Measurements from ENCODE around the gene OR4B1.

Gene OR4B1

GRCh38 chr11:48263423-48263911 is 46.9 kb downstream of the OR4B1 start, which contains the start of gene OR4X1:
OR4X1 (plus strand) TSS chr11:48263861; CDS start chr11:48263861, 0 bp downstream.
- FAIRE-seq: no peak

Data from islet of Langerhans (tissue), 1 donor.